ENCODE data around the gene MBD3L5. TPM values are rescaled to one million over a fixed set of nuclear protein-coding genes. Genes with fewer than 3 reads are reported as not detected.

Gene MBD3L5
- total RNA-seq, 1 experiment from 2014 or later = not detected

DNA sequence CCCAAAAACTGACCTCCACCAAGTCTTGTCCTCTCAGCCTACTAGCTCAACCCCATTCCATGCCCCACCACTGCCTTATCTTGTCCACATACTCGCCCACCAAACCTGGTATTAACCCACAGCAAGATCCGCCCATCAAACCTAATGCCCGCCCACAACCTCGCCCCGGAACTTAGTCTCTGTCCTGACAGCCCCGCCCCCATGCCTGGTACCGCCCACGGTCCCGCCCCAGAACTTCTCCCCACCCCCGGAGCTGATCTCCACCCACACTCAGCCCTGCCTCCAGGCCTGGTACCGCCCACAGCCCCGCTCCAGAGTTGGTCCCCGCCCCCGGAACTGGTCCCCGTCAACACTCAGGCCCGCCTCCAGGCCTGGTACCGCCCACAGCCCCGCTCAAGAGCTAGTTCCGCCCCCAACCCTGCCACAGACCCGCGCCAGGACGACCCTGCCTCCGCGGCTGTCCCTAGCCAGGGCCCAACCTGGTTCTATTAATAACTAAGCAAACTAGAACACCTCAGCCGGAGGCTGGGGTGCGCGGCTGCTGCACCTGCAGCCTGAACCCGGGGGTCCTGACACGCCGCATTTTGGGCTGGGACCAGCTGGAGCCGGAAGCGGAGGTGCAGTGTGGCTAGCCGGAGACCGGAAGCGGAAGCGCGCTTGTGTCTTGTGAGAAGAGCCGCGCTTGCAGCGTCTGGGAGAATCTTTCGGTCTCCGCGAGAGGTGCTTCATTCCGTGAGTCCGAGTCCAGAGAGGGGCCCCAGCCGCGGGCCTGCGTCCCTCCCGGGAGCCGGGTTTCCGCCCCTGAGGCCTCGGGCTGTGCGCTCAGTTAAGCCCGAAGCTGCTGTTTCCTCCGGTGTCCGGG, 38.9 kb downstream of the MBD3L5 start, which contains the start of gene ZNF557:
Gene ZNF557, plus strand, starts transcription at position 662 of the 862 bp plus-strand sequence. CDS start 5,372 bp downstream, outside the sequence.
- TF ChIP-seq, protein P1, sequence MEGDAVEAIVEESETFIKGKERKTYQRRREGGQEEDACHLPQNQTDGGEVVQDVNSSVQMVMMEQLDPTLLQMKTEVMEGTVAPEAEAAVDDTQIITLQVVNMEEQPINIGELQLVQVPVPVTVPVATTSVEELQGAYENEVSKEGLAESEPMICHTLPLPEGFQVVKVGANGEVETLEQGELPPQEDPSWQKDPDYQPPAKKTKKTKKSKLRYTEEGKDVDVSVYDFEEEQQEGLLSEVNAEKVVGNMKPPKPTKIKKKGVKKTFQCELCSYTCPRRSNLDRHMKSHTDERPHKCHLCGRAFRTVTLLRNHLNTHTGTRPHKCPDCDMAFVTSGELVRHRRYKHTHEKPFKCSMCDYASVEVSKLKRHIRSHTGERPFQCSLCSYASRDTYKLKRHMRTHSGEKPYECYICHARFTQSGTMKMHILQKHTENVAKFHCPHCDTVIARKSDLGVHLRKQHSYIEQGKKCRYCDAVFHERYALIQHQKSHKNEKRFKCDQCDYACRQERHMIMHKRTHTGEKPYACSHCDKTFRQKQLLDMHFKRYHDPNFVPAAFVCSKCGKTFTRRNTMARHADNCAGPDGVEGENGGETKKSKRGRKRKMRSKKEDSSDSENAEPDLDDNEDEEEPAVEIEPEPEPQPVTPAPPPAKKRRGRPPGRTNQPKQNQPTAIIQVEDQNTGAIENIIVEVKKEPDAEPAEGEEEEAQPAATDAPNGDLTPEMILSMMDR (conservative IDR thresholded peaks at IDR 0.05) = no peak

More for the DNA sequence above, 38.9 kb downstream of the MBD3L5 start, which contains the start of gene ZNF557:
- no CpG with 5 or more reads among the region's 56 CpGs for WGBS (ENCODE audit: extremely low coverage, insufficient read length, low lambda C conversion rate)
- Histone ChIP-seq H3K27me3 (ENCODE audit: insufficient read depth, low read length) (no peaks in the 10 kb centered on the region), H4K5ac (ENCODE audit: insufficient read length, low read depth, low read length) (no peak within 1 kb of the TSS), H4K20me1 (ENCODE audit: control insufficient read depth, insufficient read depth, insufficient read length) (no peaks in the 10 kb centered on the region), H3K4ac (ENCODE audit: low read depth, low read length) (no peak within 1 kb of the TSS), H3K4me1 (ENCODE audit: insufficient read depth, low read length) (no peaks in the 10 kb centered on the region), H2AK5ac (ENCODE audit: insufficient read length, low read length) (no peak within 1 kb of the TSS), H2BK20ac (ENCODE audit: low read depth, low read length, poor library complexity, severe bottlenecking) (no peak within 1 kb of the TSS), H3K79me1 (ENCODE audit: insufficient read depth, low read depth, low read length, poor library complexity, severe bottlenecking) (no peaks in the 10 kb centered on the region), H2BK5ac (ENCODE audit: insufficient read length, low read length) (no peak within 1 kb of the TSS), H3T11ph (ENCODE audit: low read length) (no peak within 1 kb of the TSS), H3K9ac (ENCODE audit: extremely low read depth, insufficient read length, low read length) (peak within 1 kb of the TSS; percentile 71), H2AFZ (ENCODE audit: low read length) (peak within 1 kb of the TSS; percentile 99), H4K91ac (ENCODE audit: insufficient read length, low read depth, low read length) (no peak within 1 kb of the TSS), H3K23me2 (ENCODE audit: insufficient read length, low read depth, low read length, poor library complexity, severe bottlenecking) (peaks cover 7% of the 10 kb centered on the region), H3K18ac (ENCODE audit: insufficient read length, low read depth, low read length) (peak within 1 kb of the TSS; percentile 93), H4K8ac (replicated peaks; ENCODE audit: insufficient read length, low read depth, low read length) (no peak within 1 kb of the TSS), H3K56ac (ENCODE audit: insufficient read length, low read depth, low read length) (no peak within 1 kb of the TSS), H2BK120ac (ENCODE audit: low read depth, low read length, poor library complexity, severe bottlenecking) (peak within 1 kb of the TSS; percentile 94), H3K27ac (ENCODE audit: insufficient read length, low read depth, low read length) (no peak within 1 kb of the TSS), H2BK15ac (ENCODE audit: low read depth, low read length) (no peak within 1 kb of the TSS), H3K23ac (ENCODE audit: insufficient read length, low read depth, low read length) (no peak within 1 kb of the TSS), H2BK12ac (ENCODE audit: insufficient read length, low read depth, low read length) (no peak within 1 kb of the TSS), H3K9me3 (ENCODE audit: control insufficient read depth, low read depth, low read length) (no peaks in the 10 kb centered on the region), H3K4me2 (ENCODE audit: insufficient read depth, insufficient read length, low read length) (peak within 1 kb of the TSS; percentile 77), H3K79me2 (ENCODE audit: insufficient read depth, low read length) (no peaks in the 10 kb centered on the region), H3K14ac (ENCODE audit: insufficient read depth, low read length) (peak within 1 kb of the TSS; percentile 92)
- H3K27me3 Mint-ChIP-seq (ENCODE audit: low read depth) = no peaks in the 10 kb centered on the region
- peak within 1 kb of the TSS; percentile 85 to 88 (median 86); a peak in 4 of 7 replicates for H3K27ac Mint-ChIP-seq
- DNase-seq = peak; percentile 97
- peaks cover 27 to 37% (median 28%) of the 10 kb centered on the region in 3 experiments for H3K36me3 Mint-ChIP-seq (ENCODE audit: insufficient read depth in 1 of 3, low read depth in 3 of 3)
- H3K4me1 Mint-ChIP-seq = peaks cover 0 to 3% of the 10 kb centered on the region in 2 experiments; a peak in 2 of 4 replicates
- H3K9me3 Mint-ChIP-seq = peaks cover 34 to 39% of the 10 kb centered on the region in 2 experiments
- peak within 1 kb of the TSS; percentile 91 to 94 for H3K4me3 Mint-ChIP-seq

Measured in H9 (cell line).